Smooth muscle cell (in vitro differentiated cells): ENCODE data around the gene MSANTD7. TPM values are rescaled to one million over a fixed set of nuclear protein-coding genes. Genes with fewer than 3 reads are reported as not detected.

Experiments
- DNase-seq: peaks from one replicate; lab custom pipeline; 2025; ENCODE audit not compliant: unreplicated experiment; lab: John Stamatoyannopoulos, UW
- H2AFZ ChIP-seq: fragments of 200-600 bp; sonication (generic); 2 replicates; pipeline ENCODE4 v1.6.0; 2016; ENCODE audit warnings: antibody characterized with exemption, low read depth, mild to moderate bottlenecking
- H3F3A ChIP-seq: fragments of 200-600 bp; sonication (generic); 2 replicates; pipeline ENCODE4 v1.6.0; 2017; ENCODE audit warnings: antibody characterized with exemption, low read depth
- H3K27ac ChIP-seq: fragments of 200-600 bp; sonication (generic); 2 replicates; pipeline ENCODE4 v1.5.1; 2016; ENCODE audit warnings: low read depth, mild to moderate bottlenecking
- H3K27me3 ChIP-seq: fragments of 200-600 bp; sonication (generic); 2 replicates; pipeline ENCODE4 v1.6.1; 2016; ENCODE audit warnings: low read depth, mild to moderate bottlenecking
- H3K36me3 ChIP-seq: fragments of 200-600 bp; sonication (generic); 2 replicates; pipeline ENCODE4 v1.5.1; 2016; ENCODE audit warnings: low read depth
- H3K4me1 ChIP-seq: fragments of 200-600 bp; sonication (generic); 2 replicates; pipeline ENCODE4 v1.5.1; 2016; ENCODE audit warnings: low read depth
- H3K4me2 ChIP-seq: fragments of 200-600 bp; sonication (generic); 2 replicates; pipeline ENCODE4 v1.6.0; 2016; ENCODE audit warnings: mild to moderate bottlenecking
- H3K4me3 ChIP-seq: fragments of 200-600 bp; sonication (generic); 2 replicates; pipeline ENCODE4 v1.5.1; 2016; ENCODE audit warnings: mild to moderate bottlenecking
- H3K79me2 ChIP-seq: fragments of 200-600 bp; sonication (generic); 2 replicates; pipeline ENCODE4 v1.6.0; 2016; ENCODE audit warnings: low read depth, mild to moderate bottlenecking
- H3K9ac ChIP-seq: fragments of 200-600 bp; sonication (generic); 2 replicates; pipeline ENCODE4 v1.6.0; 2016; ENCODE audit warnings: low read depth
- H3K9me3 ChIP-seq: fragments of 200-600 bp; sonication (generic); replicated peaks from 2 replicates; pipeline ENCODE4 v1.5.1; 2016; ENCODE audit warnings: low read depth
- H4K20me1 ChIP-seq: fragments of 200-600 bp; sonication (generic); 2 replicates; pipeline ENCODE4 v1.6.0; 2016; ENCODE audit warnings: low read depth
- CTCF ChIP-seq: fragments of 200-600 bp; sonication (generic); IDR thresholded peaks from 2 replicates; pipeline ENCODE4 v1.5.1; 2017; ENCODE audit warnings: borderline replicate concordance, mild to moderate bottlenecking, antibody characterized with exemption; ENCODE audit not compliant: insufficient read depth, poor library complexity, severe bottlenecking
- WGBS: methylation state at CpG from one replicate; pipeline ENCODE4 v1.1.7; 2016; ENCODE audit warnings: low lambda C conversion rate; 5-methylcytosine and 5-hydroxymethylcytosine counted together
- polyA plus RNA-seq: library from polyadenylated mRNA; unstranded; fragments of >200 nt; fragmentation: Nextera tagmentation; extraction: Ambion mirVana; gene quantifications from 2 replicates; pipeline ENCODE4 v1.2.1, GENCODE V29; 2016
- total RNA-seq: library from RNA; depleted of rRNA; stranded (reverse); fragments of >200 nt; gene quantifications from 2 replicates; pipeline ENCODE4 v1.2.3, GENCODE V29; 2014

Gene MSANTD7
- total and polyA plus RNA-seq, 2 experiments from 2014 or later: 6.2 to 14.0 TPM

GRCh38 chr10:14840178-14840577, 2.1 kb downstream of the MSANTD7 start:
- Histone ChIP-seq H3K79me2 (peaks cover 32% of the 10 kb centered on the region), H3K4me3 (no peak overlapping the region), H4K20me1 (peaks cover 5% of the 10 kb centered on the region), H3K9ac (no peak overlapping the region), H3K36me3 (peaks cover 5% of the 10 kb centered on the region), H3K4me2 (no peak overlapping the region), H3F3A (peaks cover 8% of the 10 kb centered on the region), H3K9me3 (no peaks in the 10 kb centered on the region), H3K4me1 (peaks cover 13% of the 10 kb centered on the region), H3K27ac (no peak overlapping the region), H3K27me3 (no peaks in the 10 kb centered on the region), H2AFZ (no peak overlapping the region)
- no peak for DNase-seq
- 96% methylated on average over 2 of the region's 2 CpGs for WGBS
- TF ChIP-seq CTCF: no peak

- no peaks in the 10 kb centered on the region for H3F3A ChIP-seq
- peaks cover 30% of the 10 kb centered on the region for H3K79me2 ChIP-seq
- H3K27ac ChIP-seq: no peak overlapping the region
- DNase-seq: no peak
- no peak overlapping the region for H3K9ac ChIP-seq
- TF ChIP-seq CTCF: no peak
- no peak overlapping the region for H3K4me3 ChIP-seq
- H3K27me3 ChIP-seq: no peaks in the 10 kb centered on the region
- peaks cover 5% of the 10 kb centered on the region for H3K36me3 ChIP-seq
- no peak overlapping the region for H2AFZ ChIP-seq
- H3K4me1 ChIP-seq: peaks cover 6% of the 10 kb centered on the region
- peaks cover 5% of the 10 kb centered on the region for H4K20me1 ChIP-seq
- no peak overlapping the region for H3K4me2 ChIP-seq
- no peaks in the 10 kb centered on the region for H3K9me3 ChIP-seq
- WGBS: 95% methylated on average over 15 of the region's 15 CpGs
Measured at GRCh38 chr10:14843327-14843988, 5.4 kb downstream of the MSANTD7 start.

- no peak overlapping the region for H3K9ac ChIP-seq
- no peak overlapping the region for H3K4me3 ChIP-seq
- no peak for DNase-seq
- no peaks in the 10 kb centered on the region for H3K9me3 ChIP-seq
- no peak for TF ChIP-seq CTCF
- H3F3A ChIP-seq: no peaks in the 10 kb centered on the region
- no peak overlapping the region for H3K27ac ChIP-seq
- H2AFZ ChIP-seq: no peak overlapping the region
- WGBS: 92% methylated on average over 2 of the region's 2 CpGs
- peaks cover 5% of the 10 kb centered on the region for H4K20me1 ChIP-seq
- H3K27me3 ChIP-seq: no peaks in the 10 kb centered on the region
- no peak overlapping the region for H3K4me2 ChIP-seq
- H3K4me1 ChIP-seq: no peaks in the 10 kb centered on the region
- H3K79me2 ChIP-seq: peaks cover 15% of the 10 kb centered on the region
- H3K36me3 ChIP-seq: peaks cover 5% of the 10 kb centered on the region
Measured at GRCh38 chr10:14844948-14845347, 6.8 kb downstream of the MSANTD7 start.

GRCh38 chr10:14852236-14852635, 14.1 kb downstream of the MSANTD7 start:
- H3K36me3 ChIP-seq: peaks cover 8% of the 10 kb centered on the region
- TF ChIP-seq CTCF: no peak

More at GRCh38 chr10:14852236-14852635, 14.1 kb downstream of the MSANTD7 start:
- Histone ChIP-seq H3K4me3 (no peak overlapping the region), H3F3A (no peaks in the 10 kb centered on the region), H2AFZ (no peak overlapping the region), H3K27me3 (no peaks in the 10 kb centered on the region), H3K9me3 (no peaks in the 10 kb centered on the region), H3K4me2 (no peak overlapping the region), H3K79me2 (no peaks in the 10 kb centered on the region), H3K9ac (no peak overlapping the region), H3K4me1 (no peaks in the 10 kb centered on the region), H3K27ac (no peak overlapping the region), H4K20me1 (no peaks in the 10 kb centered on the region)
- no peak for DNase-seq
- WGBS: 94% methylated on average over 3 of the region's 3 CpGs
